Neural progenitor cell (in vitro differentiated cells): ENCODE measurements around the gene SBF2. TPM values are rescaled to one million over a fixed set of nuclear protein-coding genes. Genes with fewer than 3 reads are reported as not detected.

Source experiments
- DNase-seq: peaks from one replicate; pipeline ENCODE4 v3.0.0-alpha.2; 2016; ENCODE audit warnings: low spot score
- H2AFZ ChIP-seq: fragments of 200-600 bp; sonication (generic); replicated peaks from 2 replicates; pipeline ENCODE4 v1.6.1; 2016; ENCODE audit warnings: antibody characterized with exemption
- H3F3A ChIP-seq: fragments of 200-600 bp; sonication (generic); 2 replicates; pipeline ENCODE4 v1.6.1; 2016; ENCODE audit warnings: antibody characterized with exemption, low read depth
- H3K27ac ChIP-seq: fragments of 200-600 bp; sonication (generic); 2 replicates; pipeline ENCODE4 v1.5.1; 2016; ENCODE audit warnings: mild to moderate bottlenecking
- H3K27me3 ChIP-seq: fragments of 200-600 bp; sonication (generic); 2 replicates; pipeline ENCODE4 v1.6.1; 2016; ENCODE audit warnings: mild to moderate bottlenecking, moderate library complexity
- H3K36me3 ChIP-seq: fragments of 200-600 bp; sonication (generic); 2 replicates; pipeline ENCODE4 v1.5.1; 2016
- H3K4me1 ChIP-seq: fragments of 200-600 bp; sonication (generic); 2 replicates; pipeline ENCODE4 v1.6.1; 2016; ENCODE audit warnings: mixed run types
- H3K4me2 ChIP-seq: fragments of 200-600 bp; sonication (generic); 2 replicates; pipeline ENCODE4 v1.6.1; 2016
- H3K4me3 ChIP-seq: fragments of 200-600 bp; sonication (generic); 2 replicates; pipeline ENCODE4 v1.5.1; 2016
- H3K79me2 ChIP-seq: fragments of 200-600 bp; sonication (generic); 2 replicates; pipeline ENCODE4 v1.6.1; 2016; ENCODE audit warnings: low read depth
- H3K9ac ChIP-seq: fragments of 200-600 bp; sonication (generic); 2 replicates; pipeline ENCODE4 v1.6.1; 2016
- H3K9me3 ChIP-seq: fragments of 200-600 bp; sonication (generic); 2 replicates; pipeline ENCODE4 v1.5.1; 2016; ENCODE audit warnings: low read depth
- H4K20me1 ChIP-seq: fragments of 200-600 bp; sonication (generic); 2 replicates; pipeline ENCODE4 v1.6.1; 2016; ENCODE audit warnings: low read depth
- H3K27ac Mint-ChIP-seq: 3 replicates; pipeline ENCODE4 v1.8.0; 2021; ENCODE audit warnings: mixed read lengths
- H3K27me3 Mint-ChIP-seq: 2 replicates; pipeline ENCODE4 v1.8.0; 2022; ENCODE audit warnings: low read depth, mild to moderate bottlenecking, inconsistent platforms, moderate library complexity, mixed read lengths; ENCODE audit not compliant: insufficient read depth
- H3K36me3 Mint-ChIP-seq: 3 replicates; pipeline ENCODE4 v1.8.0; 2021; ENCODE audit warnings: mixed read lengths
- H3K4me1 Mint-ChIP-seq: 3 replicates; pipeline ENCODE4 v1.8.0; 2021; ENCODE audit warnings: mixed read lengths
- H3K4me3 Mint-ChIP-seq: 3 replicates; pipeline ENCODE4 v1.8.0; 2021; ENCODE audit warnings: mild to moderate bottlenecking, moderate library complexity, mixed read lengths
- H3K9me3 Mint-ChIP-seq: 3 replicates; pipeline ENCODE4 v1.8.0; 2020; ENCODE audit warnings: mixed read lengths
- EZH2 ChIP-seq: fragments of 200-600 bp; sonication (generic); IDR thresholded peaks from 2 replicates; pipeline ENCODE4 v1.6.1; 2017; ENCODE audit warnings: antibody characterized with exemption, mild to moderate bottlenecking, moderate library complexity
- EZH2phosphoT487 ChIP-seq: fragments of 200-600 bp; sonication (generic); IDR thresholded peaks from 2 replicates; pipeline ENCODE4 v1.6.1; 2017; ENCODE audit warnings: antibody characterized with exemption
- total RNA-seq: library from RNA; depleted of rRNA; stranded (reverse); fragments of >200 nt; gene quantifications from 2 replicates; pipeline ENCODE4 v1.2.3, GENCODE V29; 2015; ENCODE audit warnings: low replicate concordance
- TF ChIP-seq, protein P1 (sequence below): fragments of 200-600 bp; sonication (generic); IDR thresholded peaks from 2 replicates; pipeline ENCODE4 v1.5.1; 2017; ENCODE audit warnings: antibody characterized with exemption, mild to moderate bottlenecking

The SBF2 gene
- total RNA-seq, 1 donor from 2014 or later, result 48.2 TPM

DNA sequence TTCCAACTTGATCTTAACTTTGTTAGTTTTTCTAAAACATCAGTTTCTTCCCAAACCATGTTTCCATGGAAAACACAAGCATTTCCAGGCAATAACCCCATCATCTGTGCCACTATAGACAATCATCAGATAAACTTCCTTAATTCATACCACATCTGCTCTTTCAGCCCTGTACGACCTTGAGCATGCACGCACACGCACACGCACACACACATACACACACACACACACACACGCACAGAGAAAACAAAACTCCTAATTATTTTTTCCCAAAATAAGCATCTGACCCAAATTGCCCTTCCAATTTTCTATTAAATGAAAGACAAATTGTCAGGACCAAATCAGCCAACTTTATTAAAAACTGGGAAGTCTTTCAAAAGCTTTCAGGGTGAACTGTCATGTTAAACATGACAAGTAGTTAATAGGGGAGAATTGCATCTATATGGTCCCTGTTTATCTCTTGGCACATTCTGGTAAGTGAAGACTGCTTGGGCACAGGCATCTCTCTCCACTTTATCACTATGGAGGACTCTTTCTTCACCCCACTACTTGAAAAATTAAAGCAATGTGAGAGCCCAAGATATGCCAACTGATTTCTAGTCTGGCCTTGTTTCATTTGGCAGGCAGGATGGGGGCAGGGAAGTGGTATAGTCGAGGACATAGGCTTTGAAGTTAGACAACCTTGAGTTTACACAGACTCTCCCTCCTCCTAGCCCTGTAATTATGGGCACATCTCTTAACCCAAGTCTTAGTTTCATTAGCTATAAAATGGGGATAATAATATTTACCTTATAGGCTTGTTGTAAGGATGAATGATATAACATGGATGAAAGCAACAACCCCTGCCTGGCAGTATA is 25.9 kb upstream of the SBF2 start:
- DNase-seq, result no peak
- Histone ChIP-seq H3K9me3 (no peaks in the 10 kb centered on the region), H3K27ac (no peak overlapping the region), H4K20me1 (no peaks in the 10 kb centered on the region), H3K4me2 (no peak overlapping the region), H3K79me2 (no peaks in the 10 kb centered on the region), H2AFZ (no peak overlapping the region), H3K36me3 (no peaks in the 10 kb centered on the region), H3K9ac (no peak overlapping the region), H3K4me1 (peaks cover 42% of the 10 kb centered on the region), H3K27me3 (no peaks in the 10 kb centered on the region), H3F3A (peaks cover 29% of the 10 kb centered on the region), H3K4me3 (no peak overlapping the region)
- Mint-ChIP-seq H3K4me3 (no peak overlapping the region), H3K9me3 (no peaks in the 10 kb centered on the region), H3K36me3 (no peaks in the 10 kb centered on the region), H3K4me1 (peaks cover 41% of the 10 kb centered on the region), H3K27me3 (peaks cover 2% of the 10 kb centered on the region), H3K27ac (peak overlapping the region; percentile 3)
- no peak for TF ChIP-seq EZH2phosphoT487

DNA sequence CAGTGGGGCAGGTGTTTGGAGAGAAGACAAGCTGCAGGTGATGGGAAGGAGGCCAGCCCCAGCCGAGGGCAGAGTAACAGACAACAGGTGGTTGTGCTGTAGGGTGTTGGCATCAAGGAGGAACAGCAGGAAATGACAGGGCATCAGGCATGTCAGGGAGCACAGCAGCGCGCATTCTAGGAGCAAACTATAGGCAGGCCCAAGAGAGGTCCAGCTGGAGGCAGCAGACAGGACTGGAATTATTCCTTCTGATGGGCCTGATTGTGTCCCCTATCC is 24.4 kb upstream of the SBF2 start:
- TF ChIP-seq EZH2phosphoT487 (no peak), EZH2 (no peak)
- TF ChIP-seq, protein P1, sequence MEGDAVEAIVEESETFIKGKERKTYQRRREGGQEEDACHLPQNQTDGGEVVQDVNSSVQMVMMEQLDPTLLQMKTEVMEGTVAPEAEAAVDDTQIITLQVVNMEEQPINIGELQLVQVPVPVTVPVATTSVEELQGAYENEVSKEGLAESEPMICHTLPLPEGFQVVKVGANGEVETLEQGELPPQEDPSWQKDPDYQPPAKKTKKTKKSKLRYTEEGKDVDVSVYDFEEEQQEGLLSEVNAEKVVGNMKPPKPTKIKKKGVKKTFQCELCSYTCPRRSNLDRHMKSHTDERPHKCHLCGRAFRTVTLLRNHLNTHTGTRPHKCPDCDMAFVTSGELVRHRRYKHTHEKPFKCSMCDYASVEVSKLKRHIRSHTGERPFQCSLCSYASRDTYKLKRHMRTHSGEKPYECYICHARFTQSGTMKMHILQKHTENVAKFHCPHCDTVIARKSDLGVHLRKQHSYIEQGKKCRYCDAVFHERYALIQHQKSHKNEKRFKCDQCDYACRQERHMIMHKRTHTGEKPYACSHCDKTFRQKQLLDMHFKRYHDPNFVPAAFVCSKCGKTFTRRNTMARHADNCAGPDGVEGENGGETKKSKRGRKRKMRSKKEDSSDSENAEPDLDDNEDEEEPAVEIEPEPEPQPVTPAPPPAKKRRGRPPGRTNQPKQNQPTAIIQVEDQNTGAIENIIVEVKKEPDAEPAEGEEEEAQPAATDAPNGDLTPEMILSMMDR, result no peak
- no peaks in the 10 kb centered on the region for H3K27me3 ChIP-seq
- no peaks in the 10 kb centered on the region for H4K20me1 ChIP-seq
- no peaks in the 10 kb centered on the region for H3K9me3 Mint-ChIP-seq
- no peaks in the 10 kb centered on the region for H3K36me3 ChIP-seq
- H2AFZ ChIP-seq, result no peak overlapping the region
- H3K27ac Mint-ChIP-seq, result peak overlapping the region; percentile 77
- H3K4me1 Mint-ChIP-seq, result peaks cover 41% of the 10 kb centered on the region
- H3K4me3 Mint-ChIP-seq, result no peak overlapping the region
- H3K9me3 ChIP-seq, result no peaks in the 10 kb centered on the region
- H3K27me3 Mint-ChIP-seq, result peaks cover 2% of the 10 kb centered on the region
- peak overlapping the region; percentile 63 for H3K4me2 ChIP-seq
- H3F3A ChIP-seq, result peaks cover 32% of the 10 kb centered on the region
- no peak overlapping the region for H3K9ac ChIP-seq
- no peak overlapping the region for H3K27ac ChIP-seq
- no peaks in the 10 kb centered on the region for H3K36me3 Mint-ChIP-seq
- no peaks in the 10 kb centered on the region for H3K79me2 ChIP-seq
- peaks cover 32% of the 10 kb centered on the region for H3K4me1 ChIP-seq
- DNase-seq, result no peak
- no peak overlapping the region for H3K4me3 ChIP-seq

DNA sequence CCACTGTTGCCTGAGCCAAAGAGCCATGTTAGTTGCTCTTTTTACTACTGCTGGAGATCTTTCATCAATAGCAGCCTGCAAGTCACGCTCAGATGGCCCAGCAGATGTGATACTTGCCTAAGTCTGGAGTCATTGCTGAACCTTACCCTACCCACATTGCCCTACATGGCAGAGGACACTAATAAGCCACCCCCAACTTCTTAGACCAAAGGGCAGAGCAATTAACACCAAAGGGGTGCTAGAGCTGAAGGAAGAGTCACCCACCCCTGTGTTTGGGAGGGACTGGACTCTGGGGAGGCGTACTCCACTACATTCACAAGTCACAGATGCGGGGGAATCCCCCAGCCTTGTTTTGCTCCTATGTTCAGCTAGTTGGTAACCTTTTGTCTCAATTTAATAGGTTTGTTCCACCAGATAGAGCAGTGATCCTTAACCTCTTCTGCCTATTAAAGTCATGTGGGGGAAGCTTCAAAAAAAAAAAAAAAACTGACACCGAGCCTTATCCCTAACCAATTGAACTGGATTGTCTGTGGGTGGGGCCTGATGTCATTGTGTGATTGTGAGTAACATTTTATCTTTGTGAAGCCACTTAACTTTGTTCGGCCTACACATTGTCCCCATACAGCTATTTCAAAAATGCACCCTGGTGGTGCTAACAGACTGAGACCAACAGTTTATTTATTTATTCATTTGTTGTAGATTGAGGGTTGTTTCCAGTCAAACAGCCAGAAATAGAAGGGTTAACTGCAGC is 23.9 kb upstream of the SBF2 start:
- TF ChIP-seq EZH2, result no peak
- TF ChIP-seq, protein P1, result no peak
- no peak for TF ChIP-seq EZH2phosphoT487
- H3K4me3 Mint-ChIP-seq, result no peak overlapping the region
- Histone ChIP-seq H3K36me3 (no peaks in the 10 kb centered on the region), H3K9ac (no peak overlapping the region), H3K4me2 (peak overlapping the region; percentile 63), H3K4me1 (peaks cover 29% of the 10 kb centered on the region), H3F3A (peaks cover 32% of the 10 kb centered on the region), H3K27me3 (no peaks in the 10 kb centered on the region), H3K9me3 (no peaks in the 10 kb centered on the region), H2AFZ (no peak overlapping the region), H3K79me2 (no peaks in the 10 kb centered on the region), H4K20me1 (no peaks in the 10 kb centered on the region), H3K27ac (peak overlapping the region; percentile 76), H3K4me3 (no peak overlapping the region)
- peak; percentile 29 for DNase-seq
- H3K27ac Mint-ChIP-seq, result peak overlapping the region; percentile 96
- H3K27me3 Mint-ChIP-seq, result peaks cover 2% of the 10 kb centered on the region
- H3K36me3 Mint-ChIP-seq, result no peaks in the 10 kb centered on the region
- no peaks in the 10 kb centered on the region for H3K9me3 Mint-ChIP-seq
- peaks cover 36% of the 10 kb centered on the region for H3K4me1 Mint-ChIP-seq
